SKM-1 treated with dmso at 0.1 percent for 144 hours (cell line): ENCODE data around the gene SPAG17.
A peak's percentile ranks its signal among the peaks of the same experiment; 100 is the strongest.

Experiments
- DNase-seq: peaks from one replicate; lab custom pipeline; 2025; ENCODE audit not compliant: unreplicated experiment; lab: John Stamatoyannopoulos, UW

Gene SPAG17

DNA sequence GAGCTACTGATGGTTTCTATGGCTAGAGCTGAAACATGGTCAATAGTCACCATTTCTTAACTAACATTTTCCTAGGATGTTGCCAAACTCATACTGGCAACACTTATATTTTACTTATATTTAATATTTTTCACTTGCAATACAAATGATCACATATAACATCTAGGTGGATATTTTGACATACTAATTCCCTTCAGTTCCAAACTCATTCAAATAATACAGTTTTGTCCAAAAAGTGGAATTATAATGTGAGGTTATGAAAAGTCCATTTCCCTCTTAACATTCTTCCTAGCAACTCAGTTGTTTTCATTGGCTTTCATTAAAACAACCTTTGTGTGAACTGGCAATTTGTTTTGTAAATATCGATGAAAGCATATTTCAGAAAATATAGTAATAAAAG, 16.0 kb downstream of the SPAG17 start:
- no peak for DNase-seq

GRCh38 chr1:118160806-118161205, 24.2 kb downstream of the SPAG17 start:
- no peak for DNase-seq

DNA sequence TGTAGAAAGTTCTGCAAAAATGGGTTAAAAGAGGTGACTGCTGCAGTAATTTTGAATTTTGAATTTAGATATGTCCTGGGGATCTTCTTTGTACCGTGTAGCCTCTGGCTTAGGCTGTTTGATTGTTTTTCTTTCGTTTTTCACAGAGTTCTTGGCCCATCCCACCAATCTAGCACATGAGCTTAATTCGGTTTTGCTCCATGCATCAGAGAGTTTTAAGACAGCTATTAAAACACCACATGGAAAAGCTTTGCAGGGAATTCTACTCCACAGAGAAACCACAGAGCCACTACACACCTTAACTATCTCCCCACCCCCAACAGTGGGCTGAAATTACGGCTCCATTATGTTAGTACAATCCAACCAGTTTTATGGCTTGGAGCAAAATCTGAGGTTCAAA, 25.5 kb downstream of the SPAG17 start:
- no peak for DNase-seq

DNA sequence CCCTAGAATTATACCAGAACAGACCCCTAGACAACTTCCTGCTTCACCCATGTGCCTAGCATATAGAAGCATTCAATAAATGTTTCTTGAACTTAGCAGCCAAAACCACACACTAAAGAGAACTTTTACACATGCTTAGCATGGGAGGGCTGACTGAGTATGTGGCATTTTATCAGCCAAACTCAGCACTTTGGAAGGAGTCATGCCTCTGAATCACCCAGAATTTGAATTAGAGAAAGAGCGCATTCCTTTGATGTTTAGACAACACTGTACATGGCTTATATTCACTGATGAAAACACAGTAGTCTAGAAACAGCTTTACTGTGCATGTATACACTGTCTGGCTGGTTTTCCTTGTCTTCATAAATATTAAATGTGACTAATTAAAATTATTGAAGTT, 26.1 kb downstream of the SPAG17 start:
- no peak for DNase-seq

DNA sequence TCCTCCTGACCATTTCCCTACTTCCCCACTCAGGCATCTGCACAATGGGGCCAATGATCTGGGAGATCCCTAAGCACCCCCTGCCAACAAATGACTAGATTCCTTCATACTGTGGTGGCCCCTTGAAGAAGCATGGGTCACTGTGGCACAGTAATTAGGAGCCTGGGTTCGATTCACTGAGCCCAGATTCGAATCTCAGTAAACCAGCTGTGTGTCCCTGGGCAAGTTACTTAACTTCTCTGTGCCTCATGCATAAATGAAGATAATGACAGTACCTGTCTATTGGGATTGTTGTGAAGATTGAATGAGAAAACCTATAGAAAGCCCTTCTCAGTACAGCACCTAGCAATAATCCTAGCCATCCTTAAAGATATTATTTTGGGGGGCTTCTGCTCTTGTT, 27.5 kb downstream of the SPAG17 start:
- DNase-seq: no peak

DNA sequence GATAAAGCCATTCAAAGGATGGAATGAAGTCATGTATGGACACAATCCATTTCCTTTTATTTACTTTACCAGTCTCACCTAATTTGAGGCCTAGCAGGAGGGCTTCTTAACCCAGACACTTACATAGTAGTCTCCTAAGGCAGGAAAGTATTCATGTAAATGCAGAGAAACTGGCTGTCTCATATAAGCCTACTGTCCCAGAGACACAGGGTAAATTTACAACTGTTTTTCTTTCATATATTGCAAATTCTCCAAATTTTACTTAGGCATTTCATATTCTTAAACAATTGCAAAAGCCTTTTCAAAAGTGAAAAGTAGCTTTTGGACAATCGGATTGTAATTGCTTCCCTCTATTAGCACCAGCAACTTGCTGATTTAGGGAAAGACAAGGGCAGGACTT, 29.9 kb downstream of the SPAG17 start:
- no peak for DNase-seq

- no peak for DNase-seq
Observed at GRCh38 chr1:118154220-118154619, 30.8 kb downstream of the SPAG17 start.

GRCh38 chr1:118151312-118151937, 33.6 kb downstream of the SPAG17 start:
- DNase-seq: peak; percentile 52

- DNase-seq: no peak
Observed at GRCh38 chr1:118149799-118150198, 35.2 kb downstream of the SPAG17 start.

DNA sequence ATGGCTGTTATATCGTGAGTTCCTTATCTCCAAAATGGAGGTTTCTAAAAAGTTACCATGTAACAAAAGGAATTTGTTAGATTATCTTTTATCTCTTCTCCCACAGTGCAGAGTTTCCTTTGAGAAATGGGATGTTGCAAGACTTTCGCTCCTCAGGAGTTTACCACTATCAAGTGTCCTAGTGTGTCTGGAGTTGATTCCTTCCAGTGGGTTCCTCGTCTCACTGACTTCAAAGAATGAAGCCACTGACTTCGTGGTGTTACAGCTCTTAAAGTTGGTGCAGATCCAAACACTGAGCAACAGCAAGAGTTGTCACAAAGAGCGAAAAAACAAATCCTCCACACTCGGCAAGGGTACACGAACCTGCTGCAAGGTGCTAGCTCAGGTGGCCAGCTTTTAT, 37.0 kb downstream of the SPAG17 start:
- DNase-seq: no peak

DNA sequence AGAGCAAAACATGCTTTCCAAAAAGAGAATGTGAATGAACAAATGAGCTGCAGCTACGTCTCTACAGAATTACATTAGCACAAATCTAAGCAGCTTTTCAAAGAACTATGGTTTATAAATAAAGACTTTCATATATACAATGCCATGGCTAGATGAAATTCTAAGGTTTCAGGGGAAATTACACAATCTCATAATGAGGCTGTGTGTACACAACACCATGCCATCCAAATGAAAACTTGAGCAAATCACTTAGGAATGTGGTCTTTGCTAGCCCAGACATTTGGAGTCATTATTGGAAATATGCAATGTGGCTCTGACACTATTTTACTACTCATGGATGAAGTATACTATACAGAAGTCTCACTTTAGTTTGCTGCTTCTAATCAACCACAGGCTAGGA, 37.5 kb downstream of the SPAG17 start:
- no peak for DNase-seq

- no peak for DNase-seq
Observed at GRCh38 chr1:118145721-118146120, 39.3 kb downstream of the SPAG17 start.

GRCh38 chr1:118144684-118145083, 40.3 kb downstream of the SPAG17 start:
- DNase-seq: no peak

DNA sequence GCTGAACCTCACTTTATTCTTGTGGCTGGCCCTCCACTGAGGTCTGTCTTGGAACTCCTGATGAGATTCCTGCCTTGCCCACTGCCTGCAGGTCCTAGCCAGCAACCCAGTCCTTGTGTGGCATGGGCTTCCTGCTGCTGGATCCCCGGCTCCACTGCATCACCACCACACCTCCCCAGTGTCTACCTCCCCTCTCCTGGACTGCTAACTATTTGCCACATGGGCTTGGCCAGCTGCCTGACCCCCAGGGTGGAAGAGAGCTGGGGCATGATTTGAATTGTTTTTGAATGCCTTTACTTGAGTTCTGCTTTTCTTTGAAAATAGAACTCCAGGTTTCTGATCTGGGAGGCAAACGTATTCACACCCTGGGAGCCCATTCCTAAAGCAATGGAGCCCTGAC, 41.2 kb downstream of the SPAG17 start:
- no peak for DNase-seq

DNA sequence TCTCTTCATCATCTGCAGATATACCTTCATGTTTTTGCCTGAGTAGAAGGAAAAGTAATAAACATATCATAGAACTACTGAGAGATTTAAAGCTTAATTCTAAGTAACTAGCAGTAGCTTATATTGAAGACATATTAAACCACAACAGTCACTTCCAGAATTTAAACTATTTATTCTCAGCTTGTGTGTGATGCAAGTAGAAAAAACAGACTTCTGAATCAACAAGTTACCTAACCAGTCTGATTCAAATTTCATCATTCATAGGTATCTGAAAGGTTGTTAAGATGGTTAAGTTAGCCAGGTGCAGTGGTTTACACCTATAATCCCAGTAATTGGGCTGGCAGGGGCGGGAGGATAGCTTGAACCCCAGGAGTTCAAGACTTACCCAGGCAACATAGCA, 41.9 kb downstream of the SPAG17 start:
- no peak for DNase-seq

DNA sequence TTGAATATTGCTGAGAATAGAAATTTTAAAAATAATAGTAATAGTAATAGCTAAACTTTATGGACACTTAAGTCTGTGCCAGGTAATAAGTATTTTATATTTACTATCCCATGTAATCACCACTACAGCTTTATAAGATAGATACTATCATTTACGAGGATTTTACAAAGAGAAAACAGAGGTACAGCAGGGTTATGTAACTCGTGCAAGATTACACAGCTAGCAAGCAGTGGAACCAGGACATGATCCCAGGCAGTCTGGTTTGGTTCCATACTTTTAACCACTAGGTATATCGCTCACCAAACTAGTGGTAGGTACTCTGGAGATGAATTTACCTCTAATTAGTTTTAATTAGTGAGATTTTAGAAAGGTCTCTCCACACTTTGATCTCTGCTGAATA, 42.5 kb downstream of the SPAG17 start:
- DNase-seq: no peak

DNA sequence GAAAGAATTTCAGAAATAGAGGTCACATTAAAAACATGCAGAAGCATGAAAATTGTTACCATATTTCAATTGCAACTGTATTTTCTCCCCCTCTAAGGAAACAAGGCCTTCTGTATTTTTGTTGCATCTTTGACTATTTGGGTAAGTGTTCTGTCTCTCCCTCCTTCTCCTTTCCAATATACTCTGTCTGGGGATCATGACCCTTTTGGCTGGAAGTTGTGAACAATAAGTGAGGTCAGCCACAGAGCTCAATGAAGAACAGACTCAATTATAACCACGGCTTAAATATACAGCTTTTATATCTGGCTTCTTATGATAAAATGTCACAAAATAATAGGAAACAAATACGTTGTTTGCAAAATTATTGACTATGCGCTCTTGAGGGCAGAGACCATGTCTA, 47.1 kb downstream of the SPAG17 start:
- DNase-seq: no peak

DNA sequence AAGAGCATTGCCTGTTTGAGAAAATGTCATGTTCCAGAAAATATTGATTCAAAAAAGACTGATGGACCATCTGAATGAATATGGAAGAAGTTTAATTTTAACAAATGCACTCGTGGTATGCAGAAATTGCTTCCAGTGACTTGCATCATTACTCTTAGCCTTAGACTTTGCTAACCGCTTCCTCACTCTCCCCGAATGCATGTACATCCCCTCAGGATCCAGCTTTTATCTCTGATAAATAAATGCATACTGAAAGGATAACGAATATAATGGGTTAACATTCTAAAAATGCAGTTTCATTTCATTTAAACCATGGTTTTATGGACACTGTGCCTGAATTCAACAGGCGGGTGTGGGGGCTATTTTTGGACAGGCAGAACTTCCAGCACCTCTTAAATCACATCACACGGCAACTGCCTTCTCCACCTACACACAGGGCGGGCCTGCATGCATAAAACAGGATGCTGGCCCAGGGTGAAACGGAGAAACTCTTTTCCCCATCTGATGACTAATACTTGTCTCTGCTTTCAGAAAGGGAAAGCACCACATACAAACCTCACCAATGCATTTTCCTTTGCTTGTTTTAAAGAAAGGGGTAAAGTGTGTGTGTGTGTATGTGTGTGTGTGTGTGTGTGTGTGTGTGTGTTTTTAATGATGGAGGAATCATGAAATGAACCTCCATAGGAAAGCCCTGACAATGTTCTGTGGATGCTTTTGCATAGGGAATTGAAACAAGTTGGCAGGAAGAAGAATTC, 48.7 kb downstream of the SPAG17 start:
- DNase-seq: no peak

DNA sequence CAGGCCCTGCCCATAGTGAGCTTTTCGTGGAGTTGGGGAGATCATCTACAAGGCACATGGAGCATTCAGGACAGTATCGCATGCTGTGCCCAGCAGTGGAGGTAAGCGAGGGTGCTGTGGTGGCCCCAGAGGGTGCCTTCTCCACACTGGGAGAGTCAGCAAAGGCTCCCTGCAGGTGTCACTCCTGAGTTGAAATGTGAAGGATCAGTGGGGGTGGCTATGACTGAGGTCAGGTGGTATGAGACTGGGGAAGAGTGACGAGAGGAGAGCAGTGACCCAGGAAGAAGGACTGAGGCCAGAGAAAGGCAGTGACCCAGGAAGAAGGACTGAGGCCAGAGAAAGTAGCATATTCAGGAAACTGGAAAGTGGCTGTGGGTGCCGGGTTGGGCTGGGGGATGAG, 53.0 kb downstream of the SPAG17 start:
- no peak for DNase-seq

DNA sequence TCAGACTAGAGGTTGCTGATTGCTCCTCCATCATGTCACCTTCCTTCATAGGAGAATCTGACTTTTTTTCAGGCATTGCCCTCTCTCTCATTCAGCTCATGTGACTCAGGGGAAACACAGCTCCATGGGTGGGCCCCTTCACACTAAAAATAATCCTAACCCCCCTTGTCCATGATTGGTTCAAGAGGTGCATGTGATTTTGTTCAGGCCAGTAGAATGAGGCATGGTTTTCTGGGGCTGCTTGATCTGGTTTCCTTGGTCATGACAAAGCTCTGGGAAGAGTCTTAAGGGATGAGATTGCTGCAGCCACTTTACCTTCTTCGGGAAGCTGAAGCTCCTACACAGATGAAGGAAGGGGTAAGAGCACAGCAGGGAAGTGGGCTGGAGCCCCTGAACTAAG, 56.3 kb downstream of the SPAG17 start:
- no peak for DNase-seq

DNA sequence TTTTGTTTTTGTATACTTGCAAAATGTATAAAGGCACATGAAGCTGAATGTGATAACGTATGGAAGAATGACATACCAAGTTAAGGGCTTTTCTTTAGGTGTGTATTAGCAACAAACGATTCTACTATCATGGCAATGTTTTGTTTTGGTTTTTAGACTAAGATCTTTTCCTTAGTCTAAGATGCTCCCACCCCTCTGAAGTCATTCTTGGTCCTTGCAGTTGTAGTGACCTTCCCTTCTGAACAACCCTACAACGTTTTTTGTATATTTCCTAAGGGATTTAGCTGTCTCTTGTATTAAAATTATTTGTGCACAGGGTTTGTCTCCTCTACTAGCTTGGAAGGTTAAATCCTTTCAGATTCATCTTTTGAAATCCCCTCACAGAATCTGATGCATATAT, 61.0 kb downstream of the SPAG17 start:
- DNase-seq: no peak

DNA sequence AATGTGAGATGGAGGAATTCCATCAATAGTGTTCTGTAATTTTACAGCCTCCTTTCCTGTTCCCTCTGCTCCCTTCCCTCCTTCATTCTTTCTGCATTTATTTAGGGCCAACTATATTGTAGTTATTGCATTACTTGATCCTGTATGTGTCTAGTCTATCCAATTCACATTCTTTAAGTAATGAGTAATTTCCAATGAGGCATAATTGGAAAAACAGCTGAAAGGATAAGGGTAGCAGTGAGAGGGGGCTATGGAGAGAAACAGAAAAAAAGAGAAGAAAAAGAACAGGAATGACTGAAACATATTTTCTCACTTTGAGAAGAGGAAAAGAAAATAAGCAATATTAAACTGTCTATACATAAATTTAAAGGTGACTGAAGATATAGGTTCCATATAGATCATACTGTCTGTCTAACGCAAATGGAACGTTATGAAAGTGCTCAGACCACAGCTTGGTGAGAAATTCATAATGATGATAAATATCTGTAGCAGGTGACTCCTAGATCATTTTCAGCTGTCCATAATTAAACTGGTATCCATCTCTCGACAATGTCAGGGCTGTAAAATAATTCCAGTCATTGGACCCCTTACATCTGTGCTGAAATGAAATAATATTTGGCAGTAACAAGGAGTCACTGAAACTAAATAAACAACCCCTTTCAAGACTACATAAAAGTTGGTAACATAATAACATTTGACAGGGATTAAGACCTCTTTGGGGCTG, 61.8 kb downstream of the SPAG17 start:
- DNase-seq: no peak
